NCI-H1436 treated with DMSO at 0.1 percent for 48 hours (cell line): ENCODE measurements around the gene CCDC183.
"Not testable (repeated sequence)": the region's sequence is repeated elsewhere in the genome, so short reads cannot be mapped to it uniquely, and the experiment has no call there.

Experiments
- DNase-seq: peaks from one replicate; lab custom pipeline; 2025; lab: John Stamatoyannopoulos, UW

Gene CCDC183

GRCh38 chr9:136802321-136802720 is 6.2 kb downstream of the CCDC183 start:
- no peak for DNase-seq

GRCh38 chr9:136803009-136803550 is 6.9 kb downstream of the CCDC183 start:
- DNase-seq, result not testable (repeated sequence)

- no peak for DNase-seq
These were observed 7.7 kb downstream of the CCDC183 start for GRCh38 chr9:136803551-136804508.

- no peak for DNase-seq
These were observed 8.5 kb downstream of the CCDC183 start for GRCh38 chr9:136804509-136805206.

- DNase-seq, result no peak
These were observed 9.1 kb downstream of the CCDC183 start for GRCh38 chr9:136805207-136805740.

GRCh38 chr9:136806067-136806466 is 9.9 kb downstream of the CCDC183 start:
- DNase-seq, result no peak

GRCh38 chr9:136806631-136807201 is 10.6 kb downstream of the CCDC183 start:
- DNase-seq, result no peak

GRCh38 chr9:136807281-136808074 is 11.3 kb downstream of the CCDC183 start, which contains the start of gene RABL6:
Gene RABL6 (plus strand): TSS chr9:136807948. CDS start chr9:136808197, 249 bp downstream.
- no peak for DNase-seq

GRCh38 chr9:136808075-136808805 is 12.1 kb downstream of the CCDC183 start:
- no peak for DNase-seq

GRCh38 chr9:136808806-136809158 is 12.6 kb downstream of the CCDC183 start:
- DNase-seq, result no peak

- DNase-seq, result no peak
These were observed 18.7 kb downstream of the CCDC183 start for GRCh38 chr9:136814725-136815421.

GRCh38 chr9:136815422-136815782 is 19.3 kb downstream of the CCDC183 start:
- no peak for DNase-seq

GRCh38 chr9:136820971-136821825 is 25.1 kb downstream of the CCDC183 start:
- no peak for DNase-seq

- DNase-seq, result no peak
These were observed 25.8 kb downstream of the CCDC183 start for GRCh38 chr9:136821826-136822544.

GRCh38 chr9:136823136-136824046 is 27.3 kb downstream of the CCDC183 start:
- no peak for DNase-seq

- DNase-seq, result no peak
These were observed 28.5 kb downstream of the CCDC183 start for GRCh38 chr9:136824496-136825225.
